ENCODE data around the gene DDAH1.

DNA sequence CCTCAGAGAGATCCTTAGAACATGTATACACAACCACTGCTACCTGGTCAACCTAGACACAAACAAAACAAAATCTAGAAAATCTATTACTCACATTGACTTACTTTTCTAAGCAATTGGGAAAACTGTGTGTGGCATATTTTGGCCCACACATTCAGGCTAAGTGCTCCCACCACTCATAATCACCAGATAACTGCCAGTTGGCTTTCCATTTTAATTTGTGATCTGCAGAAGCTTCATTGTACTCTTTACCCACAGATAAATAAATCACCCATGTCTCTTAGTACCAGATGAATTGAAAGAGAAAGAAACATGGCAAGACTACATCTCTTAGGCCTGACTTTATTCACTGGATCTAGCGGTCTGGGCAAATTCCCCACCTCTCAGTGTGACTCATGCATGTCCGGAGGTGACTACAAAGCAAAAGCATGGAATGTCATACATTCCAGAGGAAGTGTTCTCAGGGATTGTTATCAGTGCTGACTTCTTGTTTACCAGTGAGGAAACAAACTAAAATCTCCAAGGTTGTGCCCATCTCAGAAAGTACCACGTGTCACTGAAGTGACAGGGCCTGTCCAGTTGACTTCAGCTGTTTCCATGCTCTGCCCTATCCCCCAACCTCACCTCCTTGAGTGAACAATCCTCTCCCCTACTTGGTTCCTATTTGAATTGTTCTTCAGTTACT is 136.1 kb downstream of the DDAH1 start:
- TF ChIP-seq POLR2A (IDR thresholded peaks at IDR 0.05; ENCODE audit: low read depth, low read length) = peak; percentile 18; the same call in 1 of the 2 replicates
- TF ChIP-seq, protein P1, sequence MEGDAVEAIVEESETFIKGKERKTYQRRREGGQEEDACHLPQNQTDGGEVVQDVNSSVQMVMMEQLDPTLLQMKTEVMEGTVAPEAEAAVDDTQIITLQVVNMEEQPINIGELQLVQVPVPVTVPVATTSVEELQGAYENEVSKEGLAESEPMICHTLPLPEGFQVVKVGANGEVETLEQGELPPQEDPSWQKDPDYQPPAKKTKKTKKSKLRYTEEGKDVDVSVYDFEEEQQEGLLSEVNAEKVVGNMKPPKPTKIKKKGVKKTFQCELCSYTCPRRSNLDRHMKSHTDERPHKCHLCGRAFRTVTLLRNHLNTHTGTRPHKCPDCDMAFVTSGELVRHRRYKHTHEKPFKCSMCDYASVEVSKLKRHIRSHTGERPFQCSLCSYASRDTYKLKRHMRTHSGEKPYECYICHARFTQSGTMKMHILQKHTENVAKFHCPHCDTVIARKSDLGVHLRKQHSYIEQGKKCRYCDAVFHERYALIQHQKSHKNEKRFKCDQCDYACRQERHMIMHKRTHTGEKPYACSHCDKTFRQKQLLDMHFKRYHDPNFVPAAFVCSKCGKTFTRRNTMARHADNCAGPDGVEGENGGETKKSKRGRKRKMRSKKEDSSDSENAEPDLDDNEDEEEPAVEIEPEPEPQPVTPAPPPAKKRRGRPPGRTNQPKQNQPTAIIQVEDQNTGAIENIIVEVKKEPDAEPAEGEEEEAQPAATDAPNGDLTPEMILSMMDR (conservative IDR thresholded peaks at IDR 0.05; ENCODE audit: low read depth, low read length) = no peak
- TF ChIP-seq BHLHE40 (IDR thresholded peaks at IDR 0.05; ENCODE audit: low read depth, low read length) = peak; percentile 70
- TF ChIP-seq RAD21 (IDR thresholded peaks at IDR 0.05; ENCODE audit: low read length) = no peak; the same call in 1 of the 2 replicates
